Effector CD8-positive, alpha-beta T cell (primary cell): ENCODE data around the gene VTI1A.
"Not testable (repeated sequence)": the region's sequence is repeated elsewhere in the genome, so short reads cannot be mapped to it uniquely, and the experiment has no call there.

Experiments used
- DNase-seq: peaks from one replicate; lab custom pipeline; 2025; lab: John Stamatoyannopoulos, UW

Gene VTI1A

GRCh38 chr10:112723876-112724275 is 276.9 kb downstream of the VTI1A start:
- DNase-seq, result no peak

GRCh38 chr10:112724404-112724991 is 277.5 kb downstream of the VTI1A start:
- DNase-seq, result no peak

GRCh38 chr10:112728118-112728883 is 281.3 kb downstream of the VTI1A start:
- DNase-seq, result no peak

- DNase-seq, result no peak
These were observed 282.0 kb downstream of the VTI1A start for GRCh38 chr10:112728997-112729396.

GRCh38 chr10:112731450-112731849 is 284.4 kb downstream of the VTI1A start:
- DNase-seq, result not testable (repeated sequence)

GRCh38 chr10:112732277-112732921 is 285.4 kb downstream of the VTI1A start:
- no peak for DNase-seq

GRCh38 chr10:112735041-112735695 is 288.2 kb downstream of the VTI1A start:
- no peak for DNase-seq

- no peak for DNase-seq
These were observed 291.9 kb downstream of the VTI1A start for GRCh38 chr10:112738606-112739591.

GRCh38 chr10:112739592-112740353 is 292.8 kb downstream of the VTI1A start:
- no peak for DNase-seq

- DNase-seq, result no peak
These were observed 294.9 kb downstream of the VTI1A start for GRCh38 chr10:112741830-112742402.

- no peak for DNase-seq
These were observed 297.4 kb downstream of the VTI1A start for GRCh38 chr10:112744181-112745096.

- no peak for DNase-seq
These were observed 299.3 kb downstream of the VTI1A start for GRCh38 chr10:112746329-112746728.

GRCh38 chr10:112750427-112751167 is 303.6 kb downstream of the VTI1A start:
- no peak for DNase-seq

- DNase-seq, result no peak
These were observed 304.6 kb downstream of the VTI1A start for GRCh38 chr10:112751651-112752050.

- DNase-seq, result no peak
These were observed 305.3 kb downstream of the VTI1A start for GRCh38 chr10:112752288-112752687.

- DNase-seq, result no peak
These were observed 307.0 kb downstream of the VTI1A start for GRCh38 chr10:112753961-112754411.

GRCh38 chr10:112755446-112756234 is 308.6 kb downstream of the VTI1A start:
- DNase-seq, result no peak

- DNase-seq, result no peak
These were observed 309.2 kb downstream of the VTI1A start for GRCh38 chr10:112756235-112756527.
